SK-N-MC (cell line): ENCODE results near the gene FBXO44.

Source experiments
- EZH2 ChIP-seq: fragments of 200-600 bp; sonication (generic); IDR thresholded peaks from one replicate; pipeline ENCODE4 v1.6.1; 2017; ENCODE audit warnings: antibody characterized with exemption
- FOXP2 ChIP-seq: optimal IDR thresholded peaks from 2 replicates; pipeline ENCODE3; 2011; ENCODE audit warnings: mild to moderate bottlenecking, moderate library complexity; ENCODE audit not compliant: insufficient read depth; ENCODE audit errors: extremely low read length, control extremely low read depth
- POLR2AphosphoS5 ChIP-seq: IDR thresholded peaks from 2 replicates; pipeline ENCODE4 v1.6.1; 2012; ENCODE audit warnings: mild to moderate bottlenecking, low read depth, low read length, borderline replicate concordance

DNA sequence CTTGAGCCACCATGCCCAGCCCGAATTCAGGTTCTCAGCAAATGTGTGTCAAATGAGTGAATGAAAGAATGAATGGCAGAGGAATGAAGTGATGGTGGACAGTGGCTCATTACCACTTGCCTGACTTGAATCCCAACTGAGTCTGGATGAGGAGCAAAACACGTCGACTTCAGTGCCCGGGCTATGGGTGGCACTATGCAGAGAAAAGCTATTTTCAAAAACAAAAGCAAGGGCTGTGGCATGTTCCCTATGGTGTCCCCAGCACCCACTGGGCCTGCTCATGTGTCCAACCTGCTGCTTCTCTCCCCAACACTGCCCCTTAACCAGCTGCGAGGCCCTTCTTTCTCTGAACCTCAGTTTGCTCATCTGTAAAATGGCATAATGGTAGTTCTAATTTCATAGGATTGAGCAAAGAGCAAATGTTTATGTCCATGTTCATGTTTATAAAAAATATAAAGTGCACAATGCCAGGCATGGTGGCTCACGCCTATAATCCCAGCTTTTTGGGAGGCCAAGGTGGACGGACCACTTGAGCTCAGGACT is 30.6 kb downstream of the FBXO44 start:
- TF ChIP-seq EZH2 (no peak), POLR2AphosphoS5 (no peak), FOXP2 (no peak)
